ENCODE data around the gene VAMP5. TPM values are rescaled to one million over a fixed set of nuclear protein-coding genes. Genes with fewer than 3 reads are reported as not detected.

VAMP5 gene
- total RNA-seq, 1 donor from 2014 or later: 47.3 TPM

DNA sequence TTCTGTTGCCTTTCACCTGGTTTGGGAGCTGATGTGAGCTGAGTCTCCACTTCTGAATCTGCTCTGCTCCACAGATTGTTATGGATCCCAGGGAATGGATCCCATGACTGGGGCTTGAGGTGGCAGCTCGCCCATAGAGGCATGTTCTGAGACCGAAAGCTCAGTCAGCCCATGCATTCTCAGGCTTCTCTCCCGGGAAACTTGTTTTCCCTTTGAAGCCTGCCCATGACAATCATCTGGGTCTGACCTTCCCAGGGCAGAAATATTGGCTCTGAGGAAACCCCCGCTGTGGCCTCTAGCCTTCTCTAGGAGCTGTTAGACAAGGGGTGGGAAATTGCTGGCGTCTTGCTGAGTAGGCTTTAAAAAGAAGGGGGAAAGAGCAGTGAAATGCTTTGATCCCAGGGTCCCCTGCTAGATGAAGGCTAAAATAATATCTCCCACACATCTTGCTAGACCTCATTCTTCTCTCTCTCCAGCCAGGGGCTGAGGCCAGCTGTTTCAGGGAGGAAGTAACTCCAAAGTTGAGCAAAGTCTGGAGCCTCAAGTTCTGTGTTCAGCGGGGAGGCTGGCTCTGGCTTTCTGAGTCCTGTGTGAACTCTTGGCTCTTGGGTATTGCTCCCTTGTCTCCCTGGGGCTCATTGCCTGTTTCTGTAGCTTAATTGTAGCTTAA is 4.8 kb upstream of the VAMP5 start:
- H3K27ac ChIP-seq (replicated peaks): peak overlapping the region; percentile 72
- no peak for DNase-seq

GRCh38 chr2:85580206-85580605 is 4.0 kb upstream of the VAMP5 start:
- no peaks in the 10 kb centered on the region for H3K27me3 ChIP-seq (ENCODE audit: low read depth)
- no peaks in the 10 kb centered on the region for H3K9me3 ChIP-seq (replicated peaks)
- H3K4me3 ChIP-seq: no peak overlapping the region
- H3K27ac ChIP-seq (replicated peaks): peak overlapping the region; percentile 72
- TF ChIP-seq CTCF (IDR thresholded peaks at IDR 0.05; ENCODE audit: borderline replicate concordance): no peak
- no peak for DNase-seq
- no peaks in the 10 kb centered on the region for H3K36me3 ChIP-seq
- intact Hi-C loops (cut with micrococcal nuclease): no loop called here
- peaks cover 48% of the 10 kb centered on the region for H3K4me1 ChIP-seq

More for the DNA sequence above, 4.8 kb upstream of the VAMP5 start:
- no peak for TF ChIP-seq CTCF (IDR thresholded peaks at IDR 0.05; ENCODE audit: borderline replicate concordance)
- Histone ChIP-seq H3K27me3 (ENCODE audit: low read depth) (no peaks in the 10 kb centered on the region), H3K36me3 (no peaks in the 10 kb centered on the region), H3K4me1 (peaks cover 40% of the 10 kb centered on the region), H3K4me3 (peak overlapping the region; percentile 47), H3K9me3 (replicated peaks) (no peaks in the 10 kb centered on the region)
- intact Hi-C loops (cut with micrococcal nuclease): no loop called here

DNA sequence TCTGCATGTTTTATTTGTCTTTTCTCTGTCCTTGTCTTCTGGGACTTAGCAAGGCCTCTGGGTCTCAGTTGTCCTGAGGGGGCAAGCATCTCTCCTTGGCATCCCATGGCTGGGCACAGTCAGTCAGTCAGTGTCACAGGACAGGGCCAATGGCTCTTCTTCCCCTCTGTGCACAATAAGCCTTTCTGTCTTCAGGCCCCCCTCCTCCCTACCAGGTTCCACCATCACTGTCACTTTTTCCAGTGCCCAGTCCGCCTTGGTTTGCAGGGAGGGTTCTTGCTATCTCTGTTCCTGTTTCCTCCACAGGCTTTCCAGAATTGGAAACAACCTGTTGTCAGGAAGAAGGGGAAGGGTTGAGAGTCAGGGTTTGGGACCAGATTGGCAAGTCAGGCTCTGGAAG is 1.7 kb upstream of the VAMP5 start:
- no peaks in the 10 kb centered on the region for H3K36me3 ChIP-seq
- no peak overlapping the region for H3K4me3 ChIP-seq
- no peak for DNase-seq
- no peak for TF ChIP-seq CTCF (IDR thresholded peaks at IDR 0.05; ENCODE audit: borderline replicate concordance)
- H3K27me3 ChIP-seq (ENCODE audit: low read depth): no peaks in the 10 kb centered on the region
- no peaks in the 10 kb centered on the region for H3K9me3 ChIP-seq (replicated peaks)
- peak overlapping the region; percentile 15 for H3K27ac ChIP-seq (replicated peaks)
- H3K4me1 ChIP-seq: peaks cover 70% of the 10 kb centered on the region
- intact Hi-C loops (cut with micrococcal nuclease): no loop called here

DNA sequence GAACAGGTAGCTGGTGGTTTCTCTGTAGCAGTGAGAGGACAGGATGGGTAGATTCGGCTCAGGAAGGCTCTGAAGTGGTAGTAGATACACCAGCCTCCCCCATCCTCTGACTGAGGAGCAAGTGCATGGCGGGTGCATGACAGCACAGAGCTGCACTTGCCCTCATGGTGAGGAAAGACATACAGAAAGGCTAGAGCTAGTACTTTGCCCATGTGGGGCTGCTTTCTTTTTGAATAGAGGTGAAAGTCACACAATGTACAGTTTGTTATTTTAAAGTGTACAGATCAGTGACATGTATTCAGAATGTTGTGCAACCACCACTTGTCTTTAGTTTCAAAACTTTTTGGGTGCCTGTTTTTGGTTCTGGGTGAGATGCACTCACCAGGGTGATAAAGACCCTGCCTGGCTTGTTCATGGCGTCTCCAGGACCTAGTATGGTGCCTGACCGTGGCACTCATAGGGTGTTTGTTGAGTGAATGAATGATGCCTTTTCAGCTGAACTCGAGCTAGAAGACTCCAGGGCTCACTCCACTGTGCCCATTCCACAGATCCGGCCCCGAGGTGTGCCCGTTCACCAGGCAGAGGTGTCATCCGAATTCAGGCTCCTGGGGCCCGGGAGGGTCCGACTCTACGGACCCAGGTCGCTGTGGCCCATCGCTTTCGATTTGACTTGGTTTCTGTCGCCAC is 421 bp upstream of the VAMP5 start:
- peaks cover 70% of the 10 kb centered on the region for H3K4me1 ChIP-seq
- intact Hi-C loops (cut with micrococcal nuclease): no loop called here
- H3K27me3 ChIP-seq (ENCODE audit: low read depth): no peaks in the 10 kb centered on the region
- H3K4me3 ChIP-seq: peak overlapping the region; percentile 79
- TF ChIP-seq CTCF (IDR thresholded peaks at IDR 0.05; ENCODE audit: borderline replicate concordance): no peak
- H3K27ac ChIP-seq (replicated peaks): peak overlapping the region; percentile 94
- no peak for DNase-seq
- no peaks in the 10 kb centered on the region for H3K9me3 ChIP-seq (replicated peaks)
- H3K36me3 ChIP-seq: no peaks in the 10 kb centered on the region

DNA sequence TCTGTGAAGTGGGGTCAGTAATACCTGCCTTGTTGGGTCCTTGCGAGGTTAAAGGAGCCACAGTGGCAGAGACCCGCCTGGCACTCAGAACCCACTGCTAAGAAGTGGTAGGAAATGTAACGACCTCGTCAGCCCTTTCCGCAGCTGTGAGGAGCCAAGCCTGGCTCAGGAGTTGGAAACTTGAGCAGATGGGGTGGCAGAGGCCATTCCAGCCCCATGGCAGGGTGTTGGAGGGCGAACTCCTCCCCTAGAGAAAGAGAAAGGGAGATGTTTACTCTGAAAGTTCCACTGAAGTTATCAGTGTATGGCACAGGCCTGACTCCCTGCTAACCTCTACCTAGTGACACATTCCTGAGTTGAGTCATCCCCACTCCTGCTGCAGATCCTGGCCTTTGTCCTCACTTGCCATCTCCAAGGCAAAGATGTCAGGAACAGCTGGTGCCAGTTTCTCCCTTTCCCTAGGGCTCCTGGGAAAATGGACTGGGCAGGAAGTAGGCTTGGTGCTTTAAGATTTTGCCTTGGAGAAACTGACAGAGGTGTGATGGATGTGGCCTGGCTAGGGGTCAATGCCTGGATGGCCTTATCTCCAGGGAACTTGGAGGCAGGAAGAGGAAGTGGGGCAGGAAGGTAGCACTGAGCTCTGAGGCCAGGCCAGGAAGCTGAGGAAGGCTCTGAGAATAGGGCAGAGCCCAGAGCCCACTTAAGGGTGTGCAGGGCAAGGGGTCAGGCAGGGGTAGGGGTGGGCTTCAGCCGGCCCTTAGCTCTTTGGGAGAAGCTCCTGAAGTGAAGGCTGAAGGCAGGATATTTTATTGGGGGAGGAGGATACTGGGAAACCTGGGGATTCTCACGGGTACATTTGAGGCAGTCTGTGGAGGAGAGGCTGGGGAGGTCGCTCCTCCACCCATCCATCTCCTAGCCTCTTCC is 888 bp downstream of the VAMP5 start:
- H3K9me3 ChIP-seq (replicated peaks): no peaks in the 10 kb centered on the region
- no peak for TF ChIP-seq CTCF (IDR thresholded peaks at IDR 0.05; ENCODE audit: borderline replicate concordance)
- peak overlapping the region; percentile 79 for H3K4me3 ChIP-seq
- intact Hi-C loops (cut with micrococcal nuclease): no loop called here
- DNase-seq: no peak
- no peaks in the 10 kb centered on the region for H3K36me3 ChIP-seq
- H3K4me1 ChIP-seq: peaks cover 72% of the 10 kb centered on the region
- H3K27me3 ChIP-seq (ENCODE audit: low read depth): no peaks in the 10 kb centered on the region
- H3K27ac ChIP-seq (replicated peaks): peak overlapping the region; percentile 94

Measured in left ventricle myocardium inferior (tissue), 1 donor.